Measurements from ENCODE around the gene COG7. TPM values are rescaled to one million over a fixed set of nuclear protein-coding genes. Genes with fewer than 3 reads are reported as not detected.

COG7 gene
- total RNA-seq, 1 experiment from 2014 or later, result 13.5 TPM

GRCh38 chr16:23398987-23399805 lies 53.8 kb downstream of the COG7 start:
- Histone ChIP-seq H3K27ac (ENCODE audit: low read length) (no peak overlapping the region), H3K27me3 (ENCODE audit: low read length) (no peaks in the 10 kb centered on the region), H3K4me1 (ENCODE audit: insufficient read depth, low read length) (no peaks in the 10 kb centered on the region), H3F3A (ENCODE audit: low read length, unreplicated experiment) (no peaks in the 10 kb centered on the region), H3K9me3 (ENCODE audit: low read length) (no peaks in the 10 kb centered on the region), H3K4me3 (ENCODE audit: low read length) (no peak overlapping the region), H3K36me3 (ENCODE audit: low read depth, low read length) (0 out of 2 replicates have a peak, but pooled peaks cover 3% of the 10 kb centered on the region), H4K20me1 (ENCODE audit: low read length) (no peaks in the 10 kb centered on the region), H2AFZ (ENCODE audit: low read length) (no peak overlapping the region), H3K4me2 (ENCODE audit: low read length) (no peak overlapping the region), H3K79me2 (ENCODE audit: low read length) (no peaks in the 10 kb centered on the region), H3K9me2 (replicated peaks; ENCODE audit: low read length) (no peaks in the 10 kb centered on the region), H3K9ac (ENCODE audit: low read length) (no peak overlapping the region)
- intact Hi-C loops (cut with micrococcal nuclease), result no loop called here
- POLR2A ChIA-PET (ENCODE audit: unreplicated experiment), result no interaction called here
- DNase-seq (no peak), ATAC-seq (no peak)
- BruUV-seq (replicated peaks), result no TSS peak
- CTCF ChIA-PET, result no interaction called here
- no peak for TF ChIP-seq CTCF (conservative IDR thresholded peaks at IDR 0.05; ENCODE audit: low read depth, low read length)

GRCh38 chr16:23397464-23397863 lies 55.5 kb downstream of the COG7 start:
- CTCF ChIA-PET, result no interaction called here
- no peaks in the 10 kb centered on the region for H3K9me3 ChIP-seq (ENCODE audit: low read length)

More at GRCh38 chr16:23397464-23397863, 55.5 kb downstream of the COG7 start:
- H3K4me3 ChIP-seq (ENCODE audit: low read length), result no peak overlapping the region
- peaks cover 10% of the 10 kb centered on the region for H3K4me1 ChIP-seq (ENCODE audit: insufficient read depth, low read length)
- ATAC-seq (no peak), DNase-seq (no peak)
- H3K9ac ChIP-seq (ENCODE audit: low read length), result no peak overlapping the region
- POLR2A ChIA-PET (ENCODE audit: unreplicated experiment), result no interaction called here
- H3K79me2 ChIP-seq (ENCODE audit: low read length), result no peaks in the 10 kb centered on the region
- no peaks in the 10 kb centered on the region for H3K9me2 ChIP-seq (replicated peaks; ENCODE audit: low read length)
- intact Hi-C loops (cut with micrococcal nuclease), result no loop called here
- TF ChIP-seq EZH2 (IDR thresholded peaks at IDR 0.05; ENCODE audit: low read length, unreplicated experiment) (no peak), CTCF (conservative IDR thresholded peaks at IDR 0.05; ENCODE audit: low read depth, low read length) (no peak), EZH2phosphoT487 (IDR thresholded peaks at IDR 0.05; ENCODE audit: borderline replicate concordance, low read length) (no peak)
- no peak overlapping the region for H3K4me2 ChIP-seq (ENCODE audit: low read length)
- no peaks in the 10 kb centered on the region for H4K20me1 ChIP-seq (ENCODE audit: low read length)
- H3K36me3 ChIP-seq (ENCODE audit: low read depth, low read length), result 0 out of 2 replicates have a peak, but pooled peaks cover 3% of the 10 kb centered on the region
- BruUV-seq (replicated peaks), result no TSS peak
- H2AFZ ChIP-seq (ENCODE audit: low read length), result no peak overlapping the region
- no peaks in the 10 kb centered on the region for H3K27me3 ChIP-seq (ENCODE audit: low read length)
- H3F3A ChIP-seq (ENCODE audit: low read length, unreplicated experiment), result no peaks in the 10 kb centered on the region
- H3K27ac ChIP-seq (ENCODE audit: low read length), result no peak overlapping the region
